Osteoblast (primary cell): ENCODE data around the gene PROK1. TPM values are rescaled to one million over a fixed set of nuclear protein-coding genes. Genes with fewer than 3 reads are reported as not detected.

ENCODE experiments used
- DNase-seq: peaks from one replicate; pipeline ENCODE4 v3.0.0; 2011; ENCODE audit warnings: low spot score, mixed read lengths; ENCODE audit not compliant: insufficient read length; ENCODE audit errors: missing footprints
- H2AFZ ChIP-seq: 2 replicates; pipeline ENCODE4 v1.6.0; 2011; ENCODE audit warnings: mild to moderate bottlenecking, low read length
- H3K27ac ChIP-seq: 2 replicates; pipeline ENCODE4 v1.5.1; 2011; ENCODE audit warnings: mild to moderate bottlenecking, low read depth, low read length, moderate library complexity
- H3K27me3 ChIP-seq: 2 replicates; pipeline ENCODE4 v1.6.0; 2012; ENCODE audit warnings: mild to moderate bottlenecking, control low read depth, inconsistent platforms, low read length, moderate library complexity; ENCODE audit not compliant: insufficient read depth
- H3K36me3 ChIP-seq: 2 replicates; pipeline ENCODE4 v1.5.1; 2011; ENCODE audit warnings: mild to moderate bottlenecking, low read length, control low read depth, moderate library complexity; ENCODE audit not compliant: insufficient read depth
- H3K4me1 ChIP-seq: 2 replicates; pipeline ENCODE4 v1.5.1; 2011; ENCODE audit warnings: mild to moderate bottlenecking, low read length, control low read depth, moderate library complexity; ENCODE audit not compliant: insufficient read depth
- H3K4me2 ChIP-seq: 2 replicates; pipeline ENCODE4 v1.6.0; 2011; ENCODE audit warnings: mild to moderate bottlenecking, low read length; ENCODE audit not compliant: insufficient read depth
- H3K4me3 ChIP-seq: fragments of 200-600 bp; sonication (generic); 3 replicates; pipeline ENCODE4 v1.5.1; 2012; ENCODE audit warnings: mild to moderate bottlenecking, low read length, inconsistent platforms; ENCODE audit not compliant: insufficient read depth
- H3K79me2 ChIP-seq: 2 replicates; pipeline ENCODE4 v1.6.0; 2012; ENCODE audit warnings: mild to moderate bottlenecking, low read length, control low read depth, inconsistent platforms; ENCODE audit not compliant: insufficient read depth
- H3K9me3 ChIP-seq: 2 replicates; pipeline ENCODE4 v1.5.1; 2011; ENCODE audit warnings: low read depth, low read length, control low read depth
- H4K20me1 ChIP-seq: 2 replicates; pipeline ENCODE4 v1.6.0; 2012; ENCODE audit warnings: mild to moderate bottlenecking, low read length, control low read depth; ENCODE audit not compliant: insufficient read depth
- CTCF ChIP-seq: IDR thresholded peaks from 2 replicates; pipeline ENCODE4 v1.5.1; 2011; ENCODE audit warnings: mild to moderate bottlenecking, low read depth, low read length, moderate library complexity; ENCODE audit errors: extremely low read depth
- total RNA-seq: library from RNA; depleted of rRNA; stranded (reverse); fragments of >200 nt; gene quantifications from 2 replicates; pipeline ENCODE4 v1.2.3, GENCODE V29; 2012

The PROK1 gene
- total RNA-seq, 1 donor: not detected

- no peak for TF ChIP-seq CTCF
- DNase-seq: no peak
- Histone ChIP-seq H3K27ac (no peak overlapping the region), H4K20me1 (no peaks in the 10 kb centered on the region), H3K9me3 (no peaks in the 10 kb centered on the region), H3K36me3 (no peaks in the 10 kb centered on the region), H2AFZ (no peak overlapping the region), H3K4me3 (no peak overlapping the region), H3K27me3 (peaks cover 17% of the 10 kb centered on the region), H3K79me2 (no peaks in the 10 kb centered on the region), H3K4me2 (no peak overlapping the region), H3K4me1 (no peaks in the 10 kb centered on the region)
Observed at GRCh38 chr1:110505596-110505995, 54.6 kb downstream of the PROK1 start.

GRCh38 chr1:110506541-110506940 is 55.6 kb downstream of the PROK1 start:
- Histone ChIP-seq H3K4me3 (no peak overlapping the region), H3K9me3 (no peaks in the 10 kb centered on the region), H4K20me1 (no peaks in the 10 kb centered on the region), H3K4me1 (no peaks in the 10 kb centered on the region), H2AFZ (no peak overlapping the region), H3K36me3 (no peaks in the 10 kb centered on the region), H3K27ac (no peak overlapping the region), H3K27me3 (peaks cover 17% of the 10 kb centered on the region), H3K4me2 (no peak overlapping the region), H3K79me2 (no peaks in the 10 kb centered on the region)
- no peak for TF ChIP-seq CTCF
- DNase-seq: no peak

Other genes with a start within 250 kb of the PROK1 start
- gene KCNC4, start 240.8 kb upstream of the PROK1 start, total RNA-seq: 1.4 and 1.5 TPM in 2 replicates
- gene RBM15, start 111.8 kb upstream of the PROK1 start, total RNA-seq: 30.6 and 38.0 TPM in 2 replicates
- 76.0 and 90.2 TPM in 2 replicates for gene SLC16A4, start 60.1 kb upstream of the PROK1 start, total RNA-seq
- gene LAMTOR5, start 43.5 kb upstream of the PROK1 start, total RNA-seq: 38.4 and 41.3 TPM in 2 replicates
- gene KCNA10, start 68.0 kb downstream of the PROK1 start, total RNA-seq: not detected in 2 replicates
- gene KCNA2, start 155.2 kb downstream of the PROK1 start, total RNA-seq: under 0.01 TPM in 1 of 2 replicates, not detected in the other
- gene KCNA3, start 223.8 kb downstream of the PROK1 start, total RNA-seq: not detected in 2 replicates